Karpas-422 (cell line): ENCODE results near the gene MRPL4. TPM values are rescaled to one million over a fixed set of nuclear protein-coding genes. Genes with fewer than 3 reads are reported as not detected.

Experiments used
- DNase-seq: peaks from one replicate; pipeline ENCODE4 v3.0.0-alpha.2; 2015
- H2AFZ ChIP-seq: fragments of 200-600 bp; sonication (generic); 2 replicates; pipeline ENCODE4 v1.6.1; 2014; ENCODE audit warnings: antibody characterized with exemption, low read length, mixed read lengths
- H3K27ac ChIP-seq: fragments of 200-600 bp; sonication (generic); 2 replicates; pipeline ENCODE4 v1.5.1; 2014; ENCODE audit warnings: mild to moderate bottlenecking, low read length, moderate library complexity
- H3K27me3 ChIP-seq: fragments of 200-600 bp; sonication (generic); 2 replicates; pipeline ENCODE4 v1.6.1; 2014; ENCODE audit warnings: low read length, mixed read lengths
- H3K36me3 ChIP-seq: fragments of 200-600 bp; sonication (generic); 2 replicates; pipeline ENCODE4 v1.6.1; 2014; ENCODE audit warnings: low read length, mixed read lengths; ENCODE audit not compliant: insufficient read depth
- H3K4me1 ChIP-seq: fragments of 200-600 bp; sonication (generic); 2 replicates; pipeline ENCODE4 v1.6.1; 2014; ENCODE audit warnings: mild to moderate bottlenecking, low read length, mixed read lengths
- H3K4me2 ChIP-seq: fragments of 200-600 bp; sonication (generic); 2 replicates; pipeline ENCODE4 v1.6.1; 2014; ENCODE audit warnings: low read length, low read depth, mild to moderate bottlenecking; ENCODE audit not compliant: poor library complexity, severe bottlenecking
- H3K4me3 ChIP-seq: fragments of 200-600 bp; sonication (generic); 2 replicates; pipeline ENCODE4 v1.5.1; 2014; ENCODE audit warnings: mild to moderate bottlenecking, antibody characterized with exemption, low read length, mixed read lengths
- H3K79me2 ChIP-seq: fragments of 200-600 bp; sonication (generic); 2 replicates; pipeline ENCODE4 v1.6.1; 2014; ENCODE audit warnings: mild to moderate bottlenecking, low read length, mixed read lengths
- H3K9ac ChIP-seq: fragments of 200-600 bp; sonication (generic); 2 replicates; pipeline ENCODE4 v1.6.0; 2014; ENCODE audit warnings: low read length
- H3K9me2 ChIP-seq: fragments of 200-600 bp; sonication (generic), shearing (Covaris generic); replicated peaks from 2 replicates; pipeline ENCODE4 v1.6.0; 2014; ENCODE audit warnings: mild to moderate bottlenecking, low read length, moderate library complexity; ENCODE audit not compliant: insufficient read depth
- H3K9me3 ChIP-seq: fragments of 300-700, 200-600 bp; sonication (generic); 2 replicates; pipeline ENCODE4 v1.6.1; 2014; ENCODE audit warnings: low read length, mixed read lengths
- H4K20me1 ChIP-seq: fragments of 200-600 bp; sonication (generic); 2 replicates; pipeline ENCODE4 v1.6.1; 2014; ENCODE audit warnings: mild to moderate bottlenecking, antibody characterized with exemption, low read length, low read depth; ENCODE audit not compliant: insufficient read depth
- total RNA-seq: library from RNA; depleted of rRNA; stranded (reverse); fragments of >200 nt; shearing (Covaris generic); gene quantifications from 2 replicates; pipeline ENCODE4 v1.2.3, GENCODE V29; 2014; ENCODE audit warnings: low replicate concordance

MRPL4 gene
- total RNA-seq, 1 experiment from 2014 or later, result 78.6 TPM

GRCh38 chr19:10284065-10284959 is 32.3 kb downstream of the MRPL4 start:
- no peaks in the 10 kb centered on the region for H3K9me2 ChIP-seq
- H3K79me2 ChIP-seq, result no peaks in the 10 kb centered on the region
- H3K4me3 ChIP-seq, result no peak overlapping the region
- no peak for DNase-seq
- no peaks in the 10 kb centered on the region for H4K20me1 ChIP-seq
- H2AFZ ChIP-seq, result no peak overlapping the region
- H3K27me3 ChIP-seq, result no peaks in the 10 kb centered on the region
- no peaks in the 10 kb centered on the region for H3K36me3 ChIP-seq
- no peak overlapping the region for H3K9ac ChIP-seq
- no peaks in the 10 kb centered on the region for H3K9me3 ChIP-seq
- H3K4me2 ChIP-seq, result no peak overlapping the region
- no peak overlapping the region for H3K27ac ChIP-seq
- peaks cover 17% of the 10 kb centered on the region for H3K4me1 ChIP-seq

- H3K27ac ChIP-seq, result no peak overlapping the region
- H3K9ac ChIP-seq, result no peak overlapping the region
- no peak overlapping the region for H3K4me2 ChIP-seq
- H2AFZ ChIP-seq, result no peak overlapping the region
- no peaks in the 10 kb centered on the region for H3K9me3 ChIP-seq
- H3K79me2 ChIP-seq, result no peaks in the 10 kb centered on the region
- no peak overlapping the region for H3K4me3 ChIP-seq
- H3K36me3 ChIP-seq, result no peaks in the 10 kb centered on the region
- peaks cover 22% of the 10 kb centered on the region for H3K4me1 ChIP-seq
- H4K20me1 ChIP-seq, result no peaks in the 10 kb centered on the region
- H3K27me3 ChIP-seq, result no peaks in the 10 kb centered on the region
- no peak for DNase-seq
- H3K9me2 ChIP-seq, result no peaks in the 10 kb centered on the region
These were observed 32.9 kb downstream of the MRPL4 start for GRCh38 chr19:10284960-10285278.

GRCh38 chr19:10285393-10285792 is 33.4 kb downstream of the MRPL4 start:
- Histone ChIP-seq H3K27me3 (no peaks in the 10 kb centered on the region), H2AFZ (no peak overlapping the region), H3K4me1 (peaks cover 27% of the 10 kb centered on the region), H3K36me3 (no peaks in the 10 kb centered on the region), H3K4me2 (no peak overlapping the region), H3K9me3 (no peaks in the 10 kb centered on the region), H3K9ac (no peak overlapping the region), H3K4me3 (no peak overlapping the region), H3K79me2 (no peaks in the 10 kb centered on the region), H3K27ac (no peak overlapping the region), H3K9me2 (no peaks in the 10 kb centered on the region), H4K20me1 (no peaks in the 10 kb centered on the region)
- DNase-seq, result no peak

- Histone ChIP-seq H4K20me1 (no peaks in the 10 kb centered on the region), H2AFZ (no peak within 1 kb of the TSS), H3K27me3 (no peaks in the 10 kb centered on the region), H3K27ac (no peak within 1 kb of the TSS), H3K4me1 (peaks cover 30% of the 10 kb centered on the region), H3K9me3 (no peaks in the 10 kb centered on the region), H3K36me3 (no peaks in the 10 kb centered on the region), H3K4me2 (no peak within 1 kb of the TSS), H3K9ac (no peak within 1 kb of the TSS), H3K4me3 (no peak within 1 kb of the TSS), H3K79me2 (no peaks in the 10 kb centered on the region), H3K9me2 (no peaks in the 10 kb centered on the region)
- no peak for DNase-seq
These were observed 35.1 kb downstream of the MRPL4 start, which contains the start of gene ICAM4 for GRCh38 chr19:10286803-10287737. Gene ICAM4, plus strand, starts transcription at chr19:10286955. Its CDS starts 58 bp downstream, at chr19:10287013.

GRCh38 chr19:10288662-10289166 is 36.7 kb downstream of the MRPL4 start:
- Histone ChIP-seq H3K27me3 (no peaks in the 10 kb centered on the region), H3K9ac (peak overlapping the region; percentile 79)
- peak; percentile 94 for DNase-seq

GRCh38 chr19:10289167-10289835 is 37.3 kb downstream of the MRPL4 start:
- Histone ChIP-seq H3K9ac (peak overlapping the region; percentile 79), H3K9me2 (no peaks in the 10 kb centered on the region), H3K27ac (peak overlapping the region; percentile 50), H3K79me2 (no peaks in the 10 kb centered on the region), H3K4me3 (peak overlapping the region; percentile 68), H2AFZ (peak overlapping the region; percentile 93), H3K36me3 (no peaks in the 10 kb centered on the region), H3K9me3 (no peaks in the 10 kb centered on the region), H3K4me1 (peaks cover 30% of the 10 kb centered on the region), H3K4me2 (peak overlapping the region; percentile 76), H4K20me1 (no peaks in the 10 kb centered on the region), H3K27me3 (no peaks in the 10 kb centered on the region)
- peak; percentile 97 for DNase-seq

More at GRCh38 chr19:10288662-10289166, 36.7 kb downstream of the MRPL4 start:
- peak overlapping the region; percentile 93 for H2AFZ ChIP-seq
- H3K4me3 ChIP-seq, result peak overlapping the region; percentile 68; the same call in 1 of the 2 replicates
- no peaks in the 10 kb centered on the region for H3K79me2 ChIP-seq
- H3K27ac ChIP-seq, result peak overlapping the region; percentile 50
- H3K36me3 ChIP-seq, result no peaks in the 10 kb centered on the region
- no peaks in the 10 kb centered on the region for H4K20me1 ChIP-seq
- H3K4me2 ChIP-seq, result peak overlapping the region; percentile 76
- H3K9me2 ChIP-seq, result no peaks in the 10 kb centered on the region
- H3K4me1 ChIP-seq, result peaks cover 30% of the 10 kb centered on the region
- no peaks in the 10 kb centered on the region for H3K9me3 ChIP-seq

GRCh38 chr19:10289836-10290356 is 37.9 kb downstream of the MRPL4 start, which contains the start of gene ICAM5:
Gene ICAM5, plus strand, starts transcription at chr19:10289952. Its CDS starts 92 bp downstream, at chr19:10290044.
- Histone ChIP-seq H3K4me2 (peak within 1 kb of the TSS; percentile 76), H3K27me3 (no peaks in the 10 kb centered on the region), H3K9me2 (no peaks in the 10 kb centered on the region), H3K36me3 (no peaks in the 10 kb centered on the region), H3K27ac (peak within 1 kb of the TSS; percentile 50), H2AFZ (peak within 1 kb of the TSS; percentile 93), H3K4me1 (peaks cover 30% of the 10 kb centered on the region), H3K4me3 (peak within 1 kb of the TSS; percentile 68), H3K79me2 (no peaks in the 10 kb centered on the region), H4K20me1 (no peaks in the 10 kb centered on the region), H3K9ac (peak within 1 kb of the TSS; percentile 79), H3K9me3 (no peaks in the 10 kb centered on the region)
- peak; percentile 59 for DNase-seq
